ENCODE results near the gene SLC10A7.

The SLC10A7 gene

GRCh38 chr4:146311238-146311970 is 210.3 kb downstream of the SLC10A7 start:
- no peak for DNase-seq

- no peak for DNase-seq
These were observed 211.3 kb downstream of the SLC10A7 start for GRCh38 chr4:146310319-146311021.

DNA sequence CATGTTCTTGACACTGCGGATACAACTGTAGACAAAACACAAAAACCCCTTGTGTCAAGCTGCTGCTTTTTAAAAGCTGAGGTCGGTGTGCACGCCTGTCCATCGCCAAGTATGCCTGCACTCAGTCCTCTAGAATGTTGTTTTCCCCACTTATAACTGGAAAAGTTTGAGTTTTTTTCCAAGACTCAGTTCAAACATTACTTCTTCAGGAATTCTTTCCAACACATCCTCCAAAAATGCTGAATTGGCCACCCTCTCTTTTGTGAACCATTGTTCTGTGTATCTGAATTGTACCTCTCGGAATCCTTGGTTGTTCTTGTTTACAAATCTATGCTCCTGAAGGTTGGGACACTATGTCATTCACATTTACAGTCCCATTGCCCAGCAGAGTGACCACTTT is 212.8 kb downstream of the SLC10A7 start:
- no peak for DNase-seq

DNA sequence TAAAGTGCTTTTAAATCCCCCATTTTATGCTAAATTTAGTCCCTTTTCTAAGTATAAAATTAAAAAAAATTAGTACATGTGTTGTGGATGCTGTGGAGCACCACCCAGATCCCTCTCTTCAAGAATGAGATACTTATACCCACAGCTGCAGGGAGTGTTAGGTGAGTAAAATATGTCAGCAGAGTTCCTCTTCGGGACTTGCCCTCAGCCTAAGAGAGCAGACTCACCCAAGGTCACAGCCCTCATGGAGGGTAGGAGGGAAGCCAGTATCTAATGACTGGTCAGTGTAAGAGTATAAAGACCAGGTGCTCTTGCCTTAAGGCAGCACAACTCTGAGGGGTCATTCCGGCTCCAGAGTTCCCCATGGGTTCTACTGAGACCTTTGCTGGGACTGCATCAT is 218.9 kb downstream of the SLC10A7 start:
- no peak for DNase-seq

DNA sequence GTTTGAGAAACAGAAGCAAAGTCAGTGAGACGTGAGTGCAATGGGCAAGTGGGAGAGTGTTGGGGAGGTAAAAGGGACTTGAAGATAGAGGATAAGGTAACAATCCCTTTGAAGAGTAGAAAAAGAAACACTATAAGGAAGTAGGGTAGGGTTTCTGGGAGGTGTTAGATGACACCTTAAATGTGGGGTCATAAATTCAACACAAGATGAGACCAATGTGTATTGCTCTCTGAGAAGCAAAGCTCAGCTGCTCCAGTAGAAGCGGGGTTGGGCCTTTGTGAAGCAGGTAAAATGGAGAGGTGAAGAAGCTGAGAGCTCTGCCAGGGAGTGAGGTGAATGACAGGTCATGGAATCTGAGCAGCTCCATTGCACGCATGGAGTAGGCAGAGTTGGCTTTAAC is 222.1 kb downstream of the SLC10A7 start:
- DNase-seq, result no peak

GRCh38 chr4:146294776-146295175 is 227.0 kb downstream of the SLC10A7 start:
- no peak for DNase-seq

- no peak for DNase-seq
These were observed 229.2 kb downstream of the SLC10A7 start for GRCh38 chr4:146292508-146292907.

DNA sequence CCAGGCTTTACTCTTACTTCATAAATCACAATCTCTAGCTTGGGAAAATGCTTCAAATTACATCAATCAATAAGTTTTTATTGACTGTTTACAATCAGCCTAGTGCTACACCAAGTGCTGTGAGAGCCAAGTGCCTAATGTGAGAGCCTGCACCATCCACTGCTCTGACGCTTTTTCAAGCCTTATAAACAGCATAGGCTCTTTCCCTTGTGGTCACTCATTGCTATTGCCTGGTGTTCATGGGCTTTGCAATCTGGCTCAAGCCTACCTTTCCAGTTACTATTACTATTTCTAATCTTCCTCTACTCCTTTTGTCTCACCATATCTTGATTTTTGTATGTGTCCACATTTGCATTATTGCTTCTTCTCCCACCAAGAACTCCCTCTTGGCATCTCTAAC is 230.4 kb downstream of the SLC10A7 start:
- DNase-seq, result no peak

DNA sequence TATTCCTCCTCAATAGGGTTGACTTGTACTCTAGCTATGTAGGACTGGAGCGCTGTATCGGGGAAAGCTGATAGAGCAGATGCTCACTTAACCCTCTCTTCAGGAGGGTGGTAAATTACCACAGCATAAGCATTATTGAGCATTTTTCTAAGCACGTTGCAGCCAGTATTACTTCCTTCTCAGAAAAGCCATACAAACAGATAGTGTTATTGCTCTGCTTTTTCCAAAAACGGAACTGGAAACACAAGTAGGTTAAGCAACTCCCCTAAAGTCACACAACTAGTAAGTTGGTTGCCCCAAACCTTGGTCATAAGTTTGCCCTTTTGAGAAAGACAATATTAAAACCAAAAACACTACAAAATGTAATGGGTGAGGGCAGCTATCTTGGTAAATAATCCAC is 233.5 kb downstream of the SLC10A7 start:
- no peak for DNase-seq

DNA sequence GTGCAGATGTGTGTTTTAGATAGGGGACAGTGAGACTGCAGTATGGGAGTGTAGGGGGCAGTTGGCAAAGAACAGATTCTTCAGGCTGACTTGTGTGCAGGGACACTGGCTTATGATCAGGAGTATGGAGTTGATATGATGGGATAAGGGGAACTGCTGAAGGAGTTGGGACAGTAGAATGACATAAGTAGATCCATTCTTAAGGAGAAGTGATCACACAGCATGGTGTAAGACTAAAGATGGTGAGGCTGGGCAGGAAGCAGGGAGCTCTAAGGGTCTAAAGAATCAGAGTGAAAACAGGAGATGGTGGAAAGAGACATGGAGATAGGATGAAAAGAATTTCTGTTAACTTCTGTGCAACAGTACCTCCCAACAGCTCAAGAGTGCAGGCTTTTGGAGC is 236.7 kb downstream of the SLC10A7 start:
- DNase-seq, result no peak

- DNase-seq, result no peak
These were observed 237.7 kb downstream of the SLC10A7 start for GRCh38 chr4:146283758-146284651.

DNA sequence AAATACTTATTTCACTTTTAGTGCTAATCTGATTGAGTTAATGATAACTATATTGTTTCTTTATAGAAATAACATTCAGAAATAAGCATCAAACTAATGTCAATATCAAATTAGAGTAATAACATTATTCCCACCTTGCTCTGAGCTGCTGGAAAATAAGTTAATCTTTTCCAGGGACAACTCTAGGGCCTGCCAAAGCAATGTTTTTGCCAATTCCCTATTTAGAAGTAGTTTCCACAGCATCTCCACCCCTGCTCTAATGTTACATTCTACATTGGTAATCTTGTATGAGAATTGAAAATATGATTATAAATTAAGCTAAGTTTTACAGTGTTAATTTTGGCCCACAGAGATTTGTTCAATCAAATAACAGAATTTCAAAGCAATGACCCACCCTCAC is 239.1 kb downstream of the SLC10A7 start:
- no peak for DNase-seq

DNA sequence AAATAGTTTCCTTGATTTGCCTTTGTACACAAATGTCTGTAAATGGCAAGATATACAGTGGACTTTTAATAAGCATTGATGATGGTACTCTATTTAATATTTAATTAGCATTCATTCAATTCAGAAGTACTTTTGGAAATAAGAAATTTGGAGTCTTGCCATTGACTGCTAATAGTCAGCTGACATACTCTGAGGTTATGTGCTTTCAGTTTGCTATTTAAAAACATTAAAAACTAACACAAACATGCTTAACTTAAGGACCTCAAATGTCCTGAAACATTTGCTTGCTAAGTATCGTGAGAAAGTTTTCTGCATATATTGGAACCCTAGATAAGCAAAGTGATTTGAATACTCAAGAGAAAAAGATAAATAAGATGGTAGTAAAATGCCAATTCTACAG is 242.8 kb downstream of the SLC10A7 start:
- DNase-seq, result no peak

GRCh38 chr4:146275370-146275769 is 246.4 kb downstream of the SLC10A7 start:
- DNase-seq, result no peak

GRCh38 chr4:146274774-146275173 is 247.0 kb downstream of the SLC10A7 start:
- no peak for DNase-seq

DNA sequence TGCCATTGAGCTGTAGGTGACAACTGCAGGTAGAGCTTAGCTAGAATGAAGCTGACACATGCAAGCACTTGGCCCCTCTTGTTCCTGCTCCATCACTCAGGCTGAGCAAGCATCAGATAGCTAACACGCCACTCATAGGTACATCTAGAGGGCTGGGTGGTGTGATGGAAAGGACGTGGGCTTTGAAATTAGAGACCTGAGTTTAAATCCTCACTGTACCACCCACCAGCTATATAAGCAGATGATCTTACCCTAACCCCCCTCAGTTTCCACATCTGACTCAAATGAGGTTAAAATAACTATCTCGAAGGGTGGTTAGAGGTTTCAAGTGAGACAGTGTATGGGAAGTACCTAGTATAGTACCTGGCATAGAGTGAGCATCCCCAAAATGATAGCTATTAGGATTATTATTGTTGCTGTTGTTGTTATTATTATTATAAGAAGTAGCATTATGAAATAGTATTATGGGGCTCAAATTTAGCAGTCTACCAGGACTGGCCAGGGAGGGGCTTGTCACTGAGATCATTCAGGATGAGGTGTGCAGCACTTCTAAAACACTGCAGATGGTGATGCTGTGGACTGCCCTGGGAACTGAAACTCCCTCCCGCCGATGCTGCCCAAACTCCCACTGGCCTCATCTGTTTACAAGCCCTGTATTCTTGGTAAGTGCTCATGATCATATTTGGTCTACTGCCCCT is 248.4 kb downstream of the SLC10A7 start:
- no peak for DNase-seq

- no peak for DNase-seq
These were observed 250.3 kb downstream of the SLC10A7 start for GRCh38 chr4:146271466-146271865.

- DNase-seq, result no peak
These were observed 252.5 kb downstream of the SLC10A7 start for GRCh38 chr4:146269228-146269653.

DNA sequence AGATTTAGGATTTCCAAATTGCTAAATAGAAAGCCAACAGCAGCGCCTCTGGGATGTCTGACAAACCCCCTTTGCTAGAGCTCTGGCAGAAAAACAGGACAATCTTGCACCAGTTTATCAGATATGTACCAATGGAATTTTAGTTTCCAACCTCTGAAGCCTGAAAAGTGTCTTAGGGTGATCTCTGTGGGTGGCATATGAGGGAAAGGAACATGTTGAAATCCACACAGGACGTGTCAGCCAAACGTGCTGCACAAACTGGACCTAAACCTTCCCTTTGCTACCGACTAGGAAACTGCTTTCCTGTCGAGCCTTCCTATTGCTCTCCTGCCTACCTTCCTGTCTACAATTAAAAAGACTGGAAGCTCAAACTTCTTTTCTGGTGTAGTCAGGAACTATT is 253.9 kb downstream of the SLC10A7 start:
- DNase-seq, result no peak

DNA sequence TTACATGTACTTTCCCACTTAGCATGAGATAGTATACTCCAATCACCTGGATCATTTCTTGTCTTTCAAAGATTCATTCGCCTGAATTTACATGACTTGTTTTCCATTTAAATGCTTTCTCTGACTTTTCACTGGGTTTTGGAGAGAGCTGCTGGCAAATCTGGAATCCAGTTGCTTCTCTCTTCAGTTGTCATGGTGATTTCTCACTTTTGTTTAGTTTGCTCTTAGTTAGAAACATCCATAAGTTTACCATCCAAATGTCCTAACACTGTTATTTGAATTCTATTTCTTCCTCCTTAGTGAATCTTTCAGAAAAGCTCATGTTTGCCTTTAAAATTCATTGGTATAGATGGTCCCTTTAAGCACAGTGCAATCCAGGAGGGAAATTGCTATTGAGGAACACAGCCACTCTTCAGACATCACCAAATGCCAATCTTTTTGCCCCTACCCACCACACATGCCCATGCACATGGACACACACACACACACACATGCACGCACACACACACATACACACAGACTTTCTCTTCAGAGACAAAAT is 255.7 kb downstream of the SLC10A7 start:
- DNase-seq, result no peak

GRCh38 chr4:146263793-146264192 is 257.9 kb downstream of the SLC10A7 start:
- DNase-seq, result no peak
